ENCODE results near the gene PRDM2. TPM values are rescaled to one million over a fixed set of nuclear protein-coding genes. Genes with fewer than 3 reads are reported as not detected.

PRDM2 gene
- total and polyA plus RNA-seq, 2 experiments from 2014 or later, result 19.1 to 26.0 TPM

GRCh38 chr1:13757693-13758092 lies 57.7 kb downstream of the PRDM2 start:
- TF ChIP-seq CTCF (IDR thresholded peaks at IDR 0.05; ENCODE audit: low read depth, low read length), result no peak
- H3K9me3 ChIP-seq (ENCODE audit: low read depth), result no peaks in the 10 kb centered on the region
- no peak for DNase-seq (ENCODE audit: low read depth in 1 of 2, low spot score in 1 of 2)
- peaks cover 19% of the 10 kb centered on the region for H3K4me1 ChIP-seq (ENCODE audit: low read depth)
- no peak overlapping the region for H3K4me3 ChIP-seq
- H3K27me3 ChIP-seq, result no peaks in the 10 kb centered on the region
- peak overlapping the region; percentile 67 for H3K27ac ChIP-seq
- no peaks in the 10 kb centered on the region for H3K36me3 ChIP-seq

DNA sequence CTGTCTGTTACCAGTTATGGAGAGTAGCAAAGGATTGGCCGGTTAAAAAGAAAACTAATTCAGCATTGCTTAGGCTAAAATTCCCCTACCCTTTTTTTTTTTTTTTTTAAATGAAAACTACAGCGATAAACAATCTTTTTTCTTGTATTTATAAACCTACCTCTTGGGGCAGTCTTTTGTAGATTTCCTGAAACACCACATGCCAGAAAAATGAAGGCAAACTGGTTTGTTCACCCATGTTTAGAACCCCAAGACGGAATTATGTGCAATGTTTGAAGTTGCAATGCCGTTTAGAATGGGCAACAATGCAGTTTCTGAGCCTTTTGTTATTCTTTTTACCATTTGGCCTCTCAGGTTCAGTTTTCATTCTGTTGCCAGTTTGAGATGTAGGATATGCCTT lies 59.1 kb downstream of the PRDM2 start:
- H3K4me1 ChIP-seq (ENCODE audit: low read depth), result peaks cover 20% of the 10 kb centered on the region
- H3K27ac ChIP-seq, result no peak overlapping the region
- no peak for DNase-seq (ENCODE audit: low read depth in 1 of 2, low spot score in 1 of 2)
- no peak overlapping the region for H3K4me3 ChIP-seq
- no peaks in the 10 kb centered on the region for H3K27me3 ChIP-seq
- peak; percentile 6 for TF ChIP-seq CTCF (IDR thresholded peaks at IDR 0.05; ENCODE audit: low read depth, low read length)
- no peaks in the 10 kb centered on the region for H3K9me3 ChIP-seq (ENCODE audit: low read depth)
- no peaks in the 10 kb centered on the region for H3K36me3 ChIP-seq

DNA sequence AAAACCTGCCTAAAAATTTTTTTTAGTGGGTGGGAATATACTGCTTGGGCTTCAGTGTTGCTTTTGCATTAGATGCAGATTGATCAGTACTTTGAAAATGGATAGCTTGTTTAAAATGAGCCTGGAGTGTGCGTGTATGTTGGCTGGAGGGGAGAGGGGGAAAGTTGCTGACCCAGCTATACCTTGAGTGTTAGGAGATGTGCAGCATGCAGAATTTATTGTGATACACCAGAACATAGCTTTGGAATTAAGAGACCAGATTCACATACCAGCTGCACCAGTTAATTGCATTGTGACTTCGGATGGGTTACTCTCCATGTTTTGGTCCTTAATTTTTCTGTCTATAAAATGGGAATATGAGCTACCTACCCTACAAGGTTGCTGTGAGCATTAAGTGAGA lies 60.4 kb downstream of the PRDM2 start:
- no peak overlapping the region for H3K4me3 ChIP-seq
- no peaks in the 10 kb centered on the region for H3K9me3 ChIP-seq (ENCODE audit: low read depth)
- no peaks in the 10 kb centered on the region for H3K36me3 ChIP-seq
- no peak for DNase-seq (ENCODE audit: low read depth in 1 of 2, low spot score in 1 of 2)
- H3K4me1 ChIP-seq (ENCODE audit: low read depth), result peaks cover 31% of the 10 kb centered on the region
- H3K27me3 ChIP-seq, result no peaks in the 10 kb centered on the region
- no peak for TF ChIP-seq CTCF (IDR thresholded peaks at IDR 0.05; ENCODE audit: low read depth, low read length)
- no peak overlapping the region for H3K27ac ChIP-seq

DNA sequence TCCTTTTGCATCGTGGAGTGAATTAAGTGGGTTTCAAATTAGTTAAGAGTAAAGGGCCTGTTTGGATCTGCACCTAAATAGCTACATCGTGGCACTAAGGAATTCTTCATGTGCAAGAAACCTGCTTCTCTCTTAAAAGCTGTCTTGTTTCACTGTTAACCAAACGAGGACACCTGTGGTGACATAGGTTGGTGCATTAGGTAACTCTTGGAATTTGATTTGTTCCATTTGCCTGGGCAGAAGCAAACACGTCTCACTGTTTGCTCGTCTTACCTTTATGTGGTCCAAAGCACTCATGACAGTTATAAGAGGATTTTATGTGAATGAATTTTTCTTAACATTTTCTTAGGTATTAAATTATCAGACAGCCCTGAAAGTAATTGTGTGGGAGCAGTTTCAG lies 60.9 kb downstream of the PRDM2 start:
- Histone ChIP-seq H3K4me1 (ENCODE audit: low read depth) (peaks cover 31% of the 10 kb centered on the region), H3K27ac (no peak overlapping the region)
- no peak for DNase-seq (ENCODE audit: low read depth in 1 of 2, low spot score in 1 of 2)

GRCh38 chr1:13761883-13762282 lies 61.9 kb downstream of the PRDM2 start:
- H3K27ac ChIP-seq, result no peak overlapping the region
- no peaks in the 10 kb centered on the region for H3K27me3 ChIP-seq
- H3K36me3 ChIP-seq, result no peaks in the 10 kb centered on the region
- no peak overlapping the region for H3K4me3 ChIP-seq
- no peak for DNase-seq (ENCODE audit: low read depth in 1 of 2, low spot score in 1 of 2)
- peaks cover 29% of the 10 kb centered on the region for H3K4me1 ChIP-seq (ENCODE audit: low read depth)
- TF ChIP-seq CTCF (IDR thresholded peaks at IDR 0.05; ENCODE audit: low read depth, low read length), result no peak
- no peaks in the 10 kb centered on the region for H3K9me3 ChIP-seq (ENCODE audit: low read depth)

More for the DNA sequence above, 60.9 kb downstream of the PRDM2 start:
- Histone ChIP-seq H3K4me3 (no peak overlapping the region), H3K9me3 (ENCODE audit: low read depth) (no peaks in the 10 kb centered on the region), H3K36me3 (no peaks in the 10 kb centered on the region), H3K27me3 (no peaks in the 10 kb centered on the region)
- no peak for TF ChIP-seq CTCF (IDR thresholded peaks at IDR 0.05; ENCODE audit: low read depth, low read length)

DNA sequence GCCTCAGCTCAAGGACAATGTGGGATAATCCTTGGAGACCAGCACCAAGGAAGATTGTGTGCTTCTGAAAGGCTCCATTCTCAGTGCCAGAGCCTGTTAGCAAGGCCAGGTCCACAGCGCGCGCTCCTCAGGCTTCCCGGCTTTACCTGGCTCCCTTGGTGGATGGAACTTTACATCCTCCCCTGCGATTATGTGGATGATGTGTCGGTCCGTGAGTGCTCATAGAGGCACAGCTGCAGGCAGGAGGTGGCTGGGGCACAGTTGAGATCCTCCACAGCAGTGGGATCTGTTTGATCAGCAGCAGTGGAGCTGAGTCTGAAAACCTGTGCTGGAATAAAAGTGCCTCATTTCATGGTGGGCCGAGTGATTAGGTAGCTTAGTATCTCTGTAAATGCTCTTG lies 62.7 kb downstream of the PRDM2 start:
- Histone ChIP-seq H3K9me3 (ENCODE audit: low read depth) (no peaks in the 10 kb centered on the region), H3K27me3 (no peaks in the 10 kb centered on the region), H3K27ac (no peak overlapping the region), H3K36me3 (no peaks in the 10 kb centered on the region), H3K4me3 (no peak overlapping the region), H3K4me1 (ENCODE audit: low read depth) (peaks cover 21% of the 10 kb centered on the region)
- no peak for TF ChIP-seq CTCF (IDR thresholded peaks at IDR 0.05; ENCODE audit: low read depth, low read length)
- no peak for DNase-seq (ENCODE audit: low read depth in 1 of 2, low spot score in 1 of 2)
